Chondrocyte (in vitro differentiated cells): Measurements from ENCODE around the gene SPRR4. TPM values are rescaled to one million over a fixed set of nuclear protein-coding genes. Genes with fewer than 3 reads are reported as not detected.
"Not testable (repeated sequence)": the region's sequence is repeated elsewhere in the genome, so short reads cannot be mapped to it uniquely, and the experiment has no call there.

ENCODE experiments used
- DNase-seq: peaks from one replicate; pipeline ENCODE4 v3.0.0; 2021; ENCODE audit warnings: mixed read lengths, low spot score
- H3K27ac Mint-ChIP-seq: one replicate; pipeline ENCODE4 v1.8.0; 2021; ENCODE audit warnings: mild to moderate bottlenecking, moderate library complexity, mixed read lengths; ENCODE audit not compliant: unreplicated experiment
- H3K27me3 Mint-ChIP-seq: 2 replicates; pipeline ENCODE4 v1.8.0; 2021; ENCODE audit warnings: low read depth, mixed read lengths
- H3K36me3 Mint-ChIP-seq: 2 replicates; pipeline ENCODE4 v1.8.0; 2021; ENCODE audit warnings: low read depth, mixed read lengths
- H3K4me1 Mint-ChIP-seq: 2 replicates; pipeline ENCODE4 v1.8.0; 2021; ENCODE audit warnings: low read depth, mild to moderate bottlenecking, mixed read lengths
- H3K4me3 Mint-ChIP-seq: one replicate; pipeline ENCODE4 v1.8.0; 2021; ENCODE audit warnings: mild to moderate bottlenecking, moderate library complexity, mixed read lengths; ENCODE audit not compliant: unreplicated experiment
- H3K9me3 Mint-ChIP-seq: 2 replicates; pipeline ENCODE4 v1.8.0; 2021; ENCODE audit warnings: low read depth, mixed read lengths
- total RNA-seq: library from RNA; stranded (reverse); gene quantifications from 3 replicates; pipeline ENCODE4 v1.2.1, GENCODE V29; 2021
- TF ChIP-seq, protein P1 (sequence below): fragments of 200-600 bp; sonication (generic); IDR thresholded peaks from 2 replicates; pipeline ENCODE4 v1.5.0; 2021; ENCODE audit warnings: antibody characterized with exemption, mild to moderate bottlenecking, moderate library complexity

SPRR4 gene
- total RNA-seq, 1 donor from 2014 or later: not detected

DNA sequence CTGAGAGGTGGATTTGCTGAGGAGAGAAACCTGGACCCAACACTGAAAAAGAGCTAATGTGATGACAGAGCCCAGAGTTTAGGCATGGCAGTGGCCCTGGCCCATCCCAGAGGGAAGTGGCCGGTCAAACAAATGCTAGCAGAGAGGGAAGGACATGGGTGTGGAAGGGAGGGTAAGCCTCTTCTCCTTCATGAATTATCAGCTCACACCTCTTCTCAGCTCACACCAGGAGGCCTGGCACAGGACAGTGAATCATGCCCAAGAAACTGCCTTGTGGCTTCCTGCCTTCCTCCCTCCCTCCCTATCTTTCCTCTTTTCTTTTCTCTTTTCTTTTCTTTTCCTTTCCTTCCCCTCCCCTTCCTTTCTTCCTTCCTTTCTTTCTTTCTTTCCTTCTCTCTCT lies 29.8 kb downstream of the SPRR4 start:
- Mint-ChIP-seq H3K4me3 (no peak overlapping the region), H3K4me1 (no peaks in the 10 kb centered on the region), H3K27me3 (no peaks in the 10 kb centered on the region), H3K27ac (no peak overlapping the region), H3K9me3 (peaks cover 14% of the 10 kb centered on the region), H3K36me3 (no peaks in the 10 kb centered on the region)
- DNase-seq: no peak
- TF ChIP-seq, protein P1, sequence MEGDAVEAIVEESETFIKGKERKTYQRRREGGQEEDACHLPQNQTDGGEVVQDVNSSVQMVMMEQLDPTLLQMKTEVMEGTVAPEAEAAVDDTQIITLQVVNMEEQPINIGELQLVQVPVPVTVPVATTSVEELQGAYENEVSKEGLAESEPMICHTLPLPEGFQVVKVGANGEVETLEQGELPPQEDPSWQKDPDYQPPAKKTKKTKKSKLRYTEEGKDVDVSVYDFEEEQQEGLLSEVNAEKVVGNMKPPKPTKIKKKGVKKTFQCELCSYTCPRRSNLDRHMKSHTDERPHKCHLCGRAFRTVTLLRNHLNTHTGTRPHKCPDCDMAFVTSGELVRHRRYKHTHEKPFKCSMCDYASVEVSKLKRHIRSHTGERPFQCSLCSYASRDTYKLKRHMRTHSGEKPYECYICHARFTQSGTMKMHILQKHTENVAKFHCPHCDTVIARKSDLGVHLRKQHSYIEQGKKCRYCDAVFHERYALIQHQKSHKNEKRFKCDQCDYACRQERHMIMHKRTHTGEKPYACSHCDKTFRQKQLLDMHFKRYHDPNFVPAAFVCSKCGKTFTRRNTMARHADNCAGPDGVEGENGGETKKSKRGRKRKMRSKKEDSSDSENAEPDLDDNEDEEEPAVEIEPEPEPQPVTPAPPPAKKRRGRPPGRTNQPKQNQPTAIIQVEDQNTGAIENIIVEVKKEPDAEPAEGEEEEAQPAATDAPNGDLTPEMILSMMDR: no peak

DNA sequence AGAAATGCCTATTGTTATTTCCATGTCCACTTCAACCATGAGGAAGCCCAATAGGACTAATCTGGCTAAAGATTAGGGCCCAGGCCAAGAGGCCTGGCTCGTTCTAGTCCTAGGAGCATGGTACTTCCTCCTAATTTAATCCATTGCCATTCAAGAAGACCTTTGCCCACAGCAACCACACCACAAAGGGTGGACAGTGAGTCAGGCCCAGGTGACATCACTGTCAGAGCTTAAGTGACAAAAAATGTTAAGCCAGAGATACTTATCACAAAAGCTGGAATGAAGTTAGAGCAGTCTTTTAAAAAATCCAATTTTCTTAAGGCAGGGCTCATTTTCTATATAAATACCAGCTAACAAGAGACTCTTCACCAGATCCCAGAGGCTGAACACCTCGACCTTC lies 30.9 kb downstream of the SPRR4 start, which contains the start of gene SPRR3:
Gene SPRR3, plus strand, starts transcription at position 368 of the 400 bp plus-strand sequence. CDS start 1,272 bp downstream, outside the sequence.
- no peaks in the 10 kb centered on the region for H3K4me1 Mint-ChIP-seq
- DNase-seq: no peak
- H3K27ac Mint-ChIP-seq: no peak within 1 kb of the TSS
- TF ChIP-seq, protein P1: no peak
- no peaks in the 10 kb centered on the region for H3K36me3 Mint-ChIP-seq
- H3K4me3 Mint-ChIP-seq: no peak within 1 kb of the TSS
- peaks cover 12% of the 10 kb centered on the region for H3K9me3 Mint-ChIP-seq
- H3K27me3 Mint-ChIP-seq: no peaks in the 10 kb centered on the region

- DNase-seq, H3K4me1 Mint-ChIP-seq, H3K4me3 Mint-ChIP-seq, H3K36me3 Mint-ChIP-seq, H3K27me3 Mint-ChIP-seq, H3K9me3 Mint-ChIP-seq, H3K27ac Mint-ChIP-seq: not testable (repeated sequence)
Measured at GRCh38 chr1:153011235-153011758, 40.8 kb downstream of the SPRR4 start.

GRCh38 chr1:153021829-153022228 lies 51.4 kb downstream of the SPRR4 start:
- H3K36me3 Mint-ChIP-seq, H3K27ac Mint-ChIP-seq: not testable (repeated sequence)

More at GRCh38 chr1:153021829-153022228, 51.4 kb downstream of the SPRR4 start:
- not testable (repeated sequence) for H3K4me1 Mint-ChIP-seq, H3K4me3 Mint-ChIP-seq, H3K27me3 Mint-ChIP-seq, H3K9me3 Mint-ChIP-seq, DNase-seq

Other genes with a start within 250 kb of the SPRR4 start
- gene KPRP, start 212.6 kb upstream of the SPRR4 start, total RNA-seq: not detected in 3 replicates
- not detected in 3 replicates for gene LCE1F, start 195.5 kb upstream of the SPRR4 start, total RNA-seq
- not detected in 3 replicates for gene LCE1E, start 184.4 kb upstream of the SPRR4 start, total RNA-seq
- gene LCE1D, start 173.9 kb upstream of the SPRR4 start, total RNA-seq: not detected in 3 replicates
- not detected in 3 replicates for gene LCE1C, start 164.0 kb upstream of the SPRR4 start, total RNA-seq
- not detected in 3 replicates for gene LCE1B, start 158.7 kb upstream of the SPRR4 start, total RNA-seq
- not detected in 3 replicates for gene LCE1A, start 143.2 kb upstream of the SPRR4 start, total RNA-seq
- gene LCE6A, start 127.8 kb upstream of the SPRR4 start, total RNA-seq: not detected in 3 replicates
- gene LCE7A, start 110.7 kb upstream of the SPRR4 start, total RNA-seq: not detected in 3 replicates
- gene SMCP, start 92.3 kb upstream of the SPRR4 start, total RNA-seq: not detected in 3 replicates
- gene IVL, start 62.1 kb upstream of the SPRR4 start, total RNA-seq: not detected in 3 replicates
- gene SPRR5, start 23.4 kb upstream of the SPRR4 start, total RNA-seq: not detected in 3 replicates
- not detected in 3 replicates for gene SPRR1A, start 13.4 kb downstream of the SPRR4 start, total RNA-seq
- gene SPRR3, start 31.1 kb downstream of the SPRR4 start, total RNA-seq: not detected in 3 replicates
- gene SPRR1B, start 60.6 kb downstream of the SPRR4 start, total RNA-seq: not detected in 3 replicates
- gene SPRR2D, start 70.5 kb downstream of the SPRR4 start, total RNA-seq: not detected in 3 replicates
- not detected in 3 replicates for gene SPRR2A, start 86.9 kb downstream of the SPRR4 start, total RNA-seq
- gene SPRR2B, start 101.0 kb downstream of the SPRR4 start, total RNA-seq: not detected in 3 replicates
- gene SPRR2E, start 123.9 kb downstream of the SPRR4 start, total RNA-seq: not detected in 3 replicates
- not detected in 3 replicates for gene SPRR2F, start 142.9 kb downstream of the SPRR4 start, total RNA-seq
- not detected in 3 replicates for gene SPRR2G, start 180.2 kb downstream of the SPRR4 start, total RNA-seq
- not detected in 3 replicates for gene LELP1, start 232.8 kb downstream of the SPRR4 start, total RNA-seq
- gene PRR9, start 246.9 kb downstream of the SPRR4 start, total RNA-seq: not detected in 3 replicates